Gastrocnemius medialis (tissue), 4 donors: ENCODE measurements around the gene CD2AP. TPM values are rescaled to one million over a fixed set of nuclear protein-coding genes. Genes with fewer than 3 reads are reported as not detected.
A peak's percentile ranks its signal among the peaks of the same experiment; 100 is the strongest.

Source experiments
- ATAC-seq, 2 donors: fragments of 150-250 bp; one replicate each; pipeline ENCODE4 v1.9.1; 2016
- DNase-seq, 2 donors: peaks; one replicate each; pipeline ENCODE4 v3.0.0-alpha.2; 2019
- H3K27ac ChIP-seq, 4 donors: fragments of 200-600 bp; sonication (generic); 1 replicate in 1 of 4; 2 replicates in 3 of 4; pipeline ENCODE4 v1.5.1; 2016 to 2018; ENCODE audit warnings: mild to moderate bottlenecking in 2 of 4, moderate library complexity in 1 of 4
- H3K27me3 ChIP-seq, 3 donors: fragments of 200-600 bp; sonication (generic) in 2 of 3; 1 replicate in 1 of 3; 2 replicates in 2 of 3; pipeline versions ENCODE4 v1.5.1 to v1.6.0; 2016 to 2019; ENCODE audit warnings: mild to moderate bottlenecking in 1 of 3, moderate library complexity in 1 of 3
- H3K36me3 ChIP-seq, 2 donors: fragments of 200-600 bp; sonication (generic) in 1 of 2; one replicate each; pipeline ENCODE4 v1.5.1; 2017 to 2018
- H3K4me1 ChIP-seq, 2 donors: fragments of 200-600 bp; sonication (generic) in 1 of 2; one replicate each; pipeline ENCODE4 v1.5.1; 2016 to 2017; ENCODE audit warnings: mild to moderate bottlenecking in 2 of 2
- H3K4me3 ChIP-seq, 4 donors: fragments of 200-600 bp; sonication (generic) in 3 of 4; 1 replicate in 1 of 4; 2 replicates in 3 of 4; pipeline ENCODE4 v1.5.1; 2016 to 2019; ENCODE audit warnings: mild to moderate bottlenecking in 2 of 4
- H3K9me3 ChIP-seq, 3 donors: fragments of 200-600 bp; sonication (generic) in 2 of 3; 1 replicate in 1 of 3; 2 replicates in 2 of 3; pipeline ENCODE4 v1.5.1; 2016 to 2019
- CTCF ChIP-seq, 5 experiments: fragments of 450-650 bp in 3 of 5; fragments of 200-600 bp in 2 of 5; sonication (generic) in 2 of 5; IDR thresholded peaks in 4 of 5; conservative IDR thresholded peaks in 1 of 5; 1 replicate in 4 of 5; 2 replicates in 1 of 5; pipeline ENCODE4 v1.5.1; 2016 to 2019; ENCODE audit warnings: antibody characterized with exemption in 5 of 5, mild to moderate bottlenecking in 3 of 5, moderate library complexity in 3 of 5
- POLR2A ChIP-seq, 2 donors: fragments of 450-650 bp; IDR thresholded peaks; one replicate each; pipeline ENCODE4 v1.6.1; 2017; ENCODE audit warnings: antibody characterized with exemption in 2 of 2, mild to moderate bottlenecking in 2 of 2, moderate library complexity in 2 of 2
- in situ Hi-C, 4 donors: fragments of 200-750 bp; cut with MboI; loops; one replicate each; pipeline versions ENCODE4 v1.15.0 to v1.8.0; 2017; ENCODE audit warnings: low sequenced_read_pairs in 4 of 4
- intact Hi-C: fragments of 100-400 bp; cut with DNase I; formaldehyde crosslinking; loops from one replicate; pipeline ENCODE4 v1.15.1; 2023; ENCODE audit warnings: low total_unique reads
- total RNA-seq, 4 donors: library from RNA; depleted of rRNA; stranded (reverse); fragments of >200 nt; gene quantifications; one replicate each; pipeline versions ENCODE4 v1.1.0 to v1.2.3, GENCODE V29; 2016

The CD2AP gene
- total RNA-seq, 4 donors from 2014 or later, result 6.9 to 14.1 (median 8.6) TPM

GRCh38 chr6:47630587-47630986, 153.0 kb downstream of the CD2AP start:
- in situ Hi-C loops, result loop anchor here in 3 of 4 donors (5.0 to 10.0 kb wide), 4 partner anchors 107 to 152 kb away; partner anchors contain the start of gene OPN5 (in 1 of the 3)
- DNase-seq (no peak), ATAC-seq (no peak)
- TF ChIP-seq CTCF (IDR thresholded peaks at IDR 0.05 in 4 of 5, conservative IDR thresholded peaks at IDR 0.05 in 1 of 5), result no peak
- no peak for TF ChIP-seq POLR2A (IDR thresholded peaks at IDR 0.05)
- Histone ChIP-seq H3K27ac (no peak overlapping the region), H3K4me1 (peaks cover 4 to 7% of the 10 kb centered on the region in 2 donors), H3K27me3 (no peaks in the 10 kb centered on the region), H3K9me3 (no peaks in the 10 kb centered on the region), H3K36me3 (no peaks in the 10 kb centered on the region), H3K4me3 (no peak overlapping the region)
- intact Hi-C loops, result loop anchor here (2.0 kb wide), 1 partner anchor 104 kb away; no protein-coding TSS in a partner anchor

- in situ Hi-C loops, result loop anchor here in 3 of 4 donors (5.0 to 10.0 kb wide), 4 partner anchors 106 to 151 kb away; partner anchors contain the start of gene OPN5 (in 1 of the 3)
- ATAC-seq (peak; percentile 68 to 79), DNase-seq (no peak)
- Histone ChIP-seq H3K4me1 (peaks cover 4 to 7% of the 10 kb centered on the region in 2 donors), H3K36me3 (no peaks in the 10 kb centered on the region), H3K4me3 (no peak overlapping the region), H3K27ac (peak overlapping the region in 3 of 4 donors; percentile 27 to 34 (median 34)), H3K27me3 (no peaks in the 10 kb centered on the region), H3K9me3 (no peaks in the 10 kb centered on the region)
- TF ChIP-seq CTCF (IDR thresholded peaks at IDR 0.05 in 4 of 5, conservative IDR thresholded peaks at IDR 0.05 in 1 of 5), result peak; percentile 48 to 83 (median 61)
- TF ChIP-seq POLR2A (IDR thresholded peaks at IDR 0.05), result no peak
- intact Hi-C loops, result loop anchor here (1.0 to 2.0 kb wide), 2 partner anchors 103 to 149 kb away; no protein-coding TSS in a partner anchor
These were observed 153.7 kb downstream of the CD2AP start for GRCh38 chr6:47631269-47631772.

GRCh38 chr6:47631797-47632196, 154.2 kb downstream of the CD2AP start:
- in situ Hi-C loops (loop anchor here in 3 of 4 donors (5.0 to 10.0 kb wide), 4 partner anchors 106 to 151 kb away; partner anchors contain the start of gene OPN5 (in 1 of the 3)), intact Hi-C loops (loop anchor here (1.0 to 2.0 kb wide), 2 partner anchors 103 to 149 kb away; no protein-coding TSS in a partner anchor)
- TF ChIP-seq POLR2A (IDR thresholded peaks at IDR 0.05) (no peak), CTCF (IDR thresholded peaks at IDR 0.05 in 4 of 5, conservative IDR thresholded peaks at IDR 0.05 in 1 of 5) (no peak)

GRCh38 chr6:47633141-47633540, 155.6 kb downstream of the CD2AP start:
- Histone ChIP-seq H3K4me3 (no peak overlapping the region), H3K9me3 (no peaks in the 10 kb centered on the region), H3K27me3 (no peaks in the 10 kb centered on the region), H3K27ac (no peak overlapping the region), H3K36me3 (no peaks in the 10 kb centered on the region), H3K4me1 (peaks cover 4 to 7% of the 10 kb centered on the region in 2 donors)
- ATAC-seq, result no peak
- DNase-seq, result no peak
- intact Hi-C loops (no loop called here), in situ Hi-C loops (loop anchor here in 3 of 4 donors (5.0 to 10.0 kb wide), 4 partner anchors 104 to 149 kb away; partner anchors contain the start of gene OPN5 (in 1 of the 3))
- no peak for TF ChIP-seq POLR2A (IDR thresholded peaks at IDR 0.05)
- TF ChIP-seq CTCF (IDR thresholded peaks at IDR 0.05 in 4 of 5, conservative IDR thresholded peaks at IDR 0.05 in 1 of 5), result no peak

More at GRCh38 chr6:47631797-47632196, 154.2 kb downstream of the CD2AP start:
- no peak for DNase-seq
- Histone ChIP-seq H3K36me3 (no peaks in the 10 kb centered on the region), H3K27ac (peak overlapping the region in 3 of 4 donors; percentile 27 to 34 (median 34)), H3K9me3 (no peaks in the 10 kb centered on the region), H3K4me3 (no peak overlapping the region), H3K4me1 (peaks cover 4 to 7% of the 10 kb centered on the region in 2 donors), H3K27me3 (no peaks in the 10 kb centered on the region)
- peak in 1 of 2 donors; percentile 22 for ATAC-seq
